GM12865 (cell line): ENCODE results near the gene BGLAP.

Source experiments
- DNase-seq: peaks from one replicate; pipeline ENCODE4 v3.0.0; 2010; ENCODE audit warnings: low read depth
- H3K4me3 ChIP-seq: 2 replicates; pipeline ENCODE4 v1.5.1; 2011; ENCODE audit warnings: mild to moderate bottlenecking, low read depth, low read length, control low read depth
- CTCF ChIP-seq: IDR thresholded peaks from 2 replicates; pipeline ENCODE4 v1.5.1; 2011; ENCODE audit warnings: low read length, control low read depth, low read depth, inconsistent platforms; ENCODE audit not compliant: insufficient read depth; ENCODE audit errors: missing control alignments

BGLAP gene

DNA sequence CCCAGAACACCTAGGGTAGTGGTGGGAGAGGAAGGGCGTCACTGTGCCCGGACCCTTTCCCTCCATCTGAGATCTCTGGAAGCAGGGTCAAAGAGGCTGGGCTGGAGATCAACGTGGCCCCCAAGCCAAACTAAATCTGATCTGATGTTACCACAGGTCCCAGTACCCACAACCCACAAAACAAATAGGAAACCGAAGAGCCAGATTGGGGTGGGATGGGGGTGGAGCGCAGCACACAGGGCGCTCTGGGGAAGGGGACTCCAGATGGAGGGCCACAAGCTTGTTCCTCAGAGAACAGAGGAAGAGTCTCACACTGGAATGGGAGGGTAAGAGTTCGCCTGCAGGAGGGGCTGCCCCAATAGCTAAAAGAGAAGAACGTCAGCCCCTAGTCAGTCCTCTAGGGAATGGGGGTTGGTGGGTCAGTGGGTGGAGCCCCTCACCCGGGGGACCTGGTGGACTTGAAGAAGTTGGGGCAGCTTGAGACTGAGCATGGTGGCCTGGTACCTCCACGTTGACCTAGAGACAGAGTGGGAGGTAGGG, 4.3 kb downstream of the BGLAP start:
- no peak for DNase-seq

DNA sequence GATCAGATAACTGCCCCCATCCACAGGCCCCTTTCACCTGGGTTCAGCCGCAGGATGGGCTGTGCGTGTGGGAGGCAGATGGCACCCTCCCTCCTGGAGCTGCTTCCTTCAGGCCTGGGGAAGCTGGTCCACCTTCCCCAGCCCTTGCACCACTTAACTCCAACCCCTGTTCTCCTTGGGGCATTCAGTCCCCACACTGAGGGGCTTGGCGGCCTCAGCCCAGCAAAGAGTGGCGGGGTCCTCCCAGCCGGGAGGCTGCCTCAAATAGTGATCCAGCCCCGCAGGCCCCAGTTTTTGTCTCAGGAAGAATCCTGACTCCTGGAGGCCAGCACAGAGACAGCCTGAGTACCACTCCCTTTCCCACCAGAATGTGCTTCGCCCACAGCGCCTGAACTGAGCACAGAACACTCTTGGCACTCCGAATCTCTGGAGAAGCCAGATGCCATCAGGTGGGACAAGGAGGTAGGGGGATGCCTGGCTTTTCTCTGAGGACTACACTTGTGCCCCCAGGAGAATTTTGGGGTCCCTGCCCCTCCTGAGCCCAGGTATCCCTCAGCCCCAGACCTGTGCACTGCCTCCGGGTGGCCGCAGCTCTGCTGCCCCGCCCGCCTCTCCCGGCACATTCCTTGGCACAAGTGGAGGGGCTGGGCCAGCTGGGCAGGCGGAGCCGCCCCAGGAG, 4.9 kb downstream of the BGLAP start:
- no peak overlapping the region for H3K4me3 ChIP-seq
- DNase-seq, result no peak
- TF ChIP-seq CTCF, result no peak

More for the DNA sequence above, 4.3 kb downstream of the BGLAP start:
- peak overlapping the region; percentile 78 for H3K4me3 ChIP-seq
- TF ChIP-seq CTCF, result no peak

DNA sequence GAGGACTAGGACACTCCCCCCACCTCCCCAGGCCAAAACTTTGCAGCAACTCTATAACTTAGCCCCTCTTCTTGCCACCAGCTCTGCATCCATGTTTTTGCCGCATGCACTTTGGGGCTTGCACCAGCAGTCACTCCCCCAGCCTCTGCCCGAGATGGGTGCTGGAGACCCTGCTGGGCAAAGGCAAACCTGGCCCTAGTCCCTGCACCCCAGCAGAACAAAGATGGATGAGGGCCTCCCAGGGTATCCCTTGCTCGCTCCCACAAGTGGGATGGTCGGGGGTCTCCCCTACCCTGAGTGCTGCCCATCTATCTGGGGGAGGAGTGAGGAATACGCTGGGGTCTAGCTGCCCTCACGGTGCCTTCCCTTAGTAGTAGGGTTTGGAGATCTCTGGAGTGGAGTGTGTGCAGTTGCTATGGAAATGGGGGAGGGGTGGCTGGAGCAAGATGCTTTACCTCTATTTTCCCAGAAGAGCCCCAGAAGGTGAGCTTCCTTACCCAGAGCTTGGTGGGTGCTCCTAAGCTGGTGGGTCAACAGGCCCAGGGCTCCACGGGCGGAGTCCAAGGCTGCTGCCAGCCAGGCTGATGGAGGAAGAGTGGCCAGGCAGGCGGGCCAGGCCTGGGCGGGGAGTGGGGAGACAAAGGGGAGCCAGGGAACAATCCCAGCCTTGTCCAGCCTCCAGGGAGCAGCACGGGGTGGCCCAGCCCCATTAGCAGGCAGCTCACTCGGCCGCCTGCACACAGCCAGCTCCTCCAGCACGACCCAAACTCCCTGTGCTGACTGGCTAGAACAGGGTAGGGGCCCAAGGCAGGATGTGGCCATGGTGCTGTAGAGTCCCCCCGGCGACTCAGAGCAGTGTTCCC, 5.7 kb downstream of the BGLAP start, which contains the start of gene PAQR6:
TSS of gene PAQR6 (minus strand) at position 597 of the 863 bp plus-strand sequence. CDS start 1,325 bp downstream, outside the sequence.
- TF ChIP-seq CTCF, result no peak
- no peak for DNase-seq
- no peak within 1 kb of the TSS for H3K4me3 ChIP-seq

DNA sequence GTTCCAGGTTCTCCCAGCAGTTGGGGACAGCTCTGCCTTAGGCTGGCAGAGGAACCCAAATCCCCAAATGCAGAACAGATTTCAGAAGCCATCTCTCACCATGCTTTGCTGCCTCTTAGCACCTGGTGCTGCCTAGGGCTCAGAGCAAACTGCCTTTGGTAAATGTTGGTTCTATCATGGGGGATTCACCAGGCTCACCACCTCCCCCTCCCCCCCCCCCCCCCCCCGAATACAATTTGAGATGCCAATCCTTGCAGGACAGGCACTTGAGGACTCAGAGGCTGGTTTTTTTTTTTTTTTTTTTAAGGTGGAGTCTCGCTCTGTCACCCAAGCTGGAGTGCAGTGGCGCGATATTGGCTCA, 6.3 kb downstream of the BGLAP start:
- H3K4me3 ChIP-seq, result no peak overlapping the region
- DNase-seq, result no peak
- TF ChIP-seq CTCF, result no peak

- no peak for DNase-seq
- H3K4me3 ChIP-seq, result no peak overlapping the region
- TF ChIP-seq CTCF, result no peak
Measured at GRCh38 chr1:156249593-156249992, 7.6 kb downstream of the BGLAP start.

DNA sequence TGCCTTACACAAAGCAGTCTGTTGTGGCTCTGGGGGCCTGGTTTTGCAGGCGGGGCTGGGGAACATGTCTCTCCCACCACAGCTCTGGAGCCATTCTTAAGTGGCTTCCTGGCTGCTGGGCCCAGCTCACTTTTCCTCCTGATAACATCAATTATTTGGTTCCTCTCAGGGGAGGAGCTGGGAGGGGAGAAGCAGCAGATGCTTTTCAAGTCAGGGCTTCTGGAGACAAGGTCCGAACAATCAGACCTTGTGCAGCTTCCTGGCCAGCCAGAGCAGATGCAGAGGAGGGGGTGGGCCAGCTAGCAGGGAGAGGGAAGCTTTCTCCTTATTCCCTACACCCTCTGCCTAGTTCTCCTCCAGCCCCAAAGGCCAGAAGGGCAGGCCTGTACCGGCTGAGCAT, 9.5 kb downstream of the BGLAP start:
- DNase-seq, result no peak
- H3K4me3 ChIP-seq, result no peak overlapping the region
- TF ChIP-seq CTCF, result no peak
